Activated T-cell treated with anti-CD3 and anti-CD28 coated beads for 48 hours (primary cell): ENCODE results near the gene LHX1.

Experiments used
- DNase-seq: peaks from one replicate; pipeline ENCODE4 v3.0.0-alpha.2; 2020; ENCODE audit warnings: low read depth

Gene LHX1

GRCh38 chr17:36937001-36937958, at the start of gene LHX1:
Gene LHX1, plus strand, starts transcription at chr17:36937475. Its CDS starts 723 bp downstream, at chr17:36938198.
- DNase-seq, result no peak

- DNase-seq, result no peak
Observed at GRCh38 chr17:36888236-36888951, 48.9 kb upstream of the LHX1 start.

GRCh38 chr17:36889770-36890349, 47.4 kb upstream of the LHX1 start:
- DNase-seq, result no peak

- no peak for DNase-seq
Observed at GRCh38 chr17:36890398-36891168, 46.7 kb upstream of the LHX1 start.

GRCh38 chr17:36892112-36892838, 45.0 kb upstream of the LHX1 start:
- DNase-seq, result no peak

- DNase-seq, result no peak
Observed at GRCh38 chr17:36894177-36894576, 43.1 kb upstream of the LHX1 start.

- no peak for DNase-seq
Observed at GRCh38 chr17:36894925-36895324, 42.4 kb upstream of the LHX1 start.

- no peak for DNase-seq
Observed at GRCh38 chr17:36899250-36900159, 37.8 kb upstream of the LHX1 start.

GRCh38 chr17:36900160-36900512, 37.1 kb upstream of the LHX1 start:
- no peak for DNase-seq

- no peak for DNase-seq
Observed at GRCh38 chr17:36901506-36901905, 35.8 kb upstream of the LHX1 start.

GRCh38 chr17:36907407-36907806, 29.9 kb upstream of the LHX1 start:
- no peak for DNase-seq

- DNase-seq, result no peak
Observed at GRCh38 chr17:36910513-36910912, 26.8 kb upstream of the LHX1 start.

- DNase-seq, result no peak
Observed at GRCh38 chr17:36911001-36911400, 26.3 kb upstream of the LHX1 start.

- no peak for DNase-seq
Observed at GRCh38 chr17:36913132-36913531, 24.1 kb upstream of the LHX1 start.

- DNase-seq, result no peak
Observed at GRCh38 chr17:36918211-36918691, 19.0 kb upstream of the LHX1 start.

- DNase-seq, result no peak
Observed at GRCh38 chr17:36919407-36919968, 17.8 kb upstream of the LHX1 start.

GRCh38 chr17:36920032-36921005, 17.0 kb upstream of the LHX1 start:
- no peak for DNase-seq

GRCh38 chr17:36921095-36921851, 16.0 kb upstream of the LHX1 start:
- peak; percentile 64 for DNase-seq
